ENCODE results near the gene ZFYVE16.
A peak's percentile ranks its signal among the peaks of the same experiment; 100 is the strongest.

Gene ZFYVE16

DNA sequence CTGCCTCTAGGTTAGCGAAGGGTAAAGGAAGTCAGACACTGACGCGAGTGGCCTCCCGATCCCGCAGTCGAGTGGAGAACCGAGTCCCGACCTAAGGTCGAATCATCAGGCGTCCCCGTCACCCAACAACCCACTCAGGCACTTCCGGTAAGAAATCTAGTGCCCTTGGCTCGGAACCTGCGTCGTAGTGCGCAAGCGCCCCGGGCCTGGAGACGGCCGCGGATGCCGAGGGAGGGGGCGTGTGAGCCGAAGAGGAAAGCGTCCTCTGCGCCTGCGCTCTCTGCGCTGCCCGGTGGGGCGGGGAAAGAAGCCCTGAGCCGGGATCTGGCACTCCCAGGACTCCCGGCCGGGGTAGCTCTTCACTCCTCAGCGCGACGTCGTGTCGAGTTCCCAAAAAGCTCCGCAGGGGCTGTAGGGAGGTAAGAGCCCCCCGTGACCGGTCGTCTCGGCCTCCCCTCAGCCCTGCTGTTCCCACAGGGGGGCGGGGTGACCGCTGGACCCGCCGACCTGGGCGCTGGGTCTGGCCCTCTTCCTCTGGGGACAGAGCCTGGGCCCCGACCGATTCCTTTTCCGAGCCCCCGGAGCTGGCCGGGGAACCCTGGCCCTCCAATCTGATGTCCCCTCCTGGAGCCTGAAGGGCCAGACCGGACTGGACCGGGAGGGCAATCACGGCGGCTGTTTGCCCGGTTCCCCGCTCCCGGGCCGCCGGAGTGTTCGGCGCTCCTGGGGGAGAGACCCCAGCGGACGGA, at the start of gene ZFYVE16:
ZFYVE16 (plus strand) TSS at position 330 of the 749 bp plus-strand sequence. CDS start 26,084 bp downstream, outside the sequence.
- DNase-seq (ENCODE audit: low read depth), result peak; percentile 98
- TF ChIP-seq, protein P1, sequence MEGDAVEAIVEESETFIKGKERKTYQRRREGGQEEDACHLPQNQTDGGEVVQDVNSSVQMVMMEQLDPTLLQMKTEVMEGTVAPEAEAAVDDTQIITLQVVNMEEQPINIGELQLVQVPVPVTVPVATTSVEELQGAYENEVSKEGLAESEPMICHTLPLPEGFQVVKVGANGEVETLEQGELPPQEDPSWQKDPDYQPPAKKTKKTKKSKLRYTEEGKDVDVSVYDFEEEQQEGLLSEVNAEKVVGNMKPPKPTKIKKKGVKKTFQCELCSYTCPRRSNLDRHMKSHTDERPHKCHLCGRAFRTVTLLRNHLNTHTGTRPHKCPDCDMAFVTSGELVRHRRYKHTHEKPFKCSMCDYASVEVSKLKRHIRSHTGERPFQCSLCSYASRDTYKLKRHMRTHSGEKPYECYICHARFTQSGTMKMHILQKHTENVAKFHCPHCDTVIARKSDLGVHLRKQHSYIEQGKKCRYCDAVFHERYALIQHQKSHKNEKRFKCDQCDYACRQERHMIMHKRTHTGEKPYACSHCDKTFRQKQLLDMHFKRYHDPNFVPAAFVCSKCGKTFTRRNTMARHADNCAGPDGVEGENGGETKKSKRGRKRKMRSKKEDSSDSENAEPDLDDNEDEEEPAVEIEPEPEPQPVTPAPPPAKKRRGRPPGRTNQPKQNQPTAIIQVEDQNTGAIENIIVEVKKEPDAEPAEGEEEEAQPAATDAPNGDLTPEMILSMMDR (conservative IDR thresholded peaks at IDR 0.05; ENCODE audit: low read depth, low read length), result peak; percentile 34
- H3K4me3 ChIP-seq (ENCODE audit: low read depth, low read length), result peak within 1 kb of the TSS; percentile 89

GRCh38 chr5:80360914-80361444, 46.9 kb upstream of the ZFYVE16 start:
- TF ChIP-seq, protein P1 (conservative IDR thresholded peaks at IDR 0.05; ENCODE audit: low read depth, low read length), result no peak
- H3K4me3 ChIP-seq (ENCODE audit: low read depth, low read length), result no peak overlapping the region
- no peak for DNase-seq (ENCODE audit: low read depth)

GRCh38 chr5:80364892-80365291, 43.0 kb upstream of the ZFYVE16 start:
- DNase-seq (ENCODE audit: low read depth), result no peak
- no peak overlapping the region for H3K4me3 ChIP-seq (ENCODE audit: low read depth, low read length)
- TF ChIP-seq, protein P1 (conservative IDR thresholded peaks at IDR 0.05; ENCODE audit: low read depth, low read length), result no peak

- H3K4me3 ChIP-seq (ENCODE audit: low read depth, low read length), result no peak overlapping the region
- no peak for DNase-seq (ENCODE audit: low read depth)
- TF ChIP-seq, protein P1 (conservative IDR thresholded peaks at IDR 0.05; ENCODE audit: low read depth, low read length), result no peak
Observed at GRCh38 chr5:80368661-80369480, 39.0 kb upstream of the ZFYVE16 start.

DNA sequence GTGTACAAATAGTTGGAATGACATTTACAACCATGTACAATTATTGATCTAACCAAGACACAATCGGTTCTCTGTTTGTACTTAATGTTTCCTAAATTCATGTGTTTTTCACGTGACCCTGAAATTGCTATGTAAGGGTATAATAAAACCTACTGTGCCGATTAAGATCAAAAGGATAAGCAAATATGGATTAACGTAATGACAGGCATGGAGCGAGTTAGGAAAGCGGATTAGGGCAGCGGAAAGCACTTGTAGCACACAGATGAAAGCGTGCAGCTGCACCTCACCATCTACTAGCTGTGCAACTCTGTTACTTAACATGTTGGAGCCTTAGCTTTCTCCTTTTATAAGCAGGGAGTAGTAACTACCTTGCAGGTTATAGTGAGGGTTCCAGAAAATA, 38.3 kb upstream of the ZFYVE16 start:
- H3K4me3 ChIP-seq (ENCODE audit: low read depth, low read length), result no peak overlapping the region
- no peak for DNase-seq (ENCODE audit: low read depth)
- TF ChIP-seq, protein P1 (conservative IDR thresholded peaks at IDR 0.05; ENCODE audit: low read depth, low read length), result no peak

GRCh38 chr5:80370390-80370789, 37.5 kb upstream of the ZFYVE16 start:
- no peak for DNase-seq (ENCODE audit: low read depth)
- H3K4me3 ChIP-seq (ENCODE audit: low read depth, low read length), result no peak overlapping the region
- TF ChIP-seq, protein P1 (conservative IDR thresholded peaks at IDR 0.05; ENCODE audit: low read depth, low read length), result no peak
